Measurements from ENCODE around the gene C4orf54.

DNA sequence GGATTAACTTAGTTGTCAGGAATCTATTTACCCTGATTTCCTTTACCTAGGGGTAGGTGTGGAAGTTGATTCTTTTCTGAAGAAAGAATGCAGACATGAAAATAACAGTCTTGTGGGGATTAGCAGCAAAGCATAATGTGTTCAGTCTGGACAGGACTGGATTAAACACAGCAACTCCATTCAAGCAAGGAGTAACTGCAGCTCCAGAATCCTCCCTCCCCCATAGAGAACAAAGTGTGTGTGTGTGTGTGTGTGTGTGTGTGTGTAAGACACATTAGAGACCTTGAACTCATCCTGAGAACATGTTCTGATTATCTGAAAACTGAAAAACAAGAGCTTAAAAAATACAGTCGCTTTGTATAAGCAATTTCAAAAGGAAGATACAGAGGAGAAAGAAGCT lies 9.3 kb downstream of the C4orf54 start:
- TF ChIP-seq, protein P1, sequence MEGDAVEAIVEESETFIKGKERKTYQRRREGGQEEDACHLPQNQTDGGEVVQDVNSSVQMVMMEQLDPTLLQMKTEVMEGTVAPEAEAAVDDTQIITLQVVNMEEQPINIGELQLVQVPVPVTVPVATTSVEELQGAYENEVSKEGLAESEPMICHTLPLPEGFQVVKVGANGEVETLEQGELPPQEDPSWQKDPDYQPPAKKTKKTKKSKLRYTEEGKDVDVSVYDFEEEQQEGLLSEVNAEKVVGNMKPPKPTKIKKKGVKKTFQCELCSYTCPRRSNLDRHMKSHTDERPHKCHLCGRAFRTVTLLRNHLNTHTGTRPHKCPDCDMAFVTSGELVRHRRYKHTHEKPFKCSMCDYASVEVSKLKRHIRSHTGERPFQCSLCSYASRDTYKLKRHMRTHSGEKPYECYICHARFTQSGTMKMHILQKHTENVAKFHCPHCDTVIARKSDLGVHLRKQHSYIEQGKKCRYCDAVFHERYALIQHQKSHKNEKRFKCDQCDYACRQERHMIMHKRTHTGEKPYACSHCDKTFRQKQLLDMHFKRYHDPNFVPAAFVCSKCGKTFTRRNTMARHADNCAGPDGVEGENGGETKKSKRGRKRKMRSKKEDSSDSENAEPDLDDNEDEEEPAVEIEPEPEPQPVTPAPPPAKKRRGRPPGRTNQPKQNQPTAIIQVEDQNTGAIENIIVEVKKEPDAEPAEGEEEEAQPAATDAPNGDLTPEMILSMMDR (IDR thresholded peaks at IDR 0.05): no peak
- TF ChIP-seq, protein P2, sequence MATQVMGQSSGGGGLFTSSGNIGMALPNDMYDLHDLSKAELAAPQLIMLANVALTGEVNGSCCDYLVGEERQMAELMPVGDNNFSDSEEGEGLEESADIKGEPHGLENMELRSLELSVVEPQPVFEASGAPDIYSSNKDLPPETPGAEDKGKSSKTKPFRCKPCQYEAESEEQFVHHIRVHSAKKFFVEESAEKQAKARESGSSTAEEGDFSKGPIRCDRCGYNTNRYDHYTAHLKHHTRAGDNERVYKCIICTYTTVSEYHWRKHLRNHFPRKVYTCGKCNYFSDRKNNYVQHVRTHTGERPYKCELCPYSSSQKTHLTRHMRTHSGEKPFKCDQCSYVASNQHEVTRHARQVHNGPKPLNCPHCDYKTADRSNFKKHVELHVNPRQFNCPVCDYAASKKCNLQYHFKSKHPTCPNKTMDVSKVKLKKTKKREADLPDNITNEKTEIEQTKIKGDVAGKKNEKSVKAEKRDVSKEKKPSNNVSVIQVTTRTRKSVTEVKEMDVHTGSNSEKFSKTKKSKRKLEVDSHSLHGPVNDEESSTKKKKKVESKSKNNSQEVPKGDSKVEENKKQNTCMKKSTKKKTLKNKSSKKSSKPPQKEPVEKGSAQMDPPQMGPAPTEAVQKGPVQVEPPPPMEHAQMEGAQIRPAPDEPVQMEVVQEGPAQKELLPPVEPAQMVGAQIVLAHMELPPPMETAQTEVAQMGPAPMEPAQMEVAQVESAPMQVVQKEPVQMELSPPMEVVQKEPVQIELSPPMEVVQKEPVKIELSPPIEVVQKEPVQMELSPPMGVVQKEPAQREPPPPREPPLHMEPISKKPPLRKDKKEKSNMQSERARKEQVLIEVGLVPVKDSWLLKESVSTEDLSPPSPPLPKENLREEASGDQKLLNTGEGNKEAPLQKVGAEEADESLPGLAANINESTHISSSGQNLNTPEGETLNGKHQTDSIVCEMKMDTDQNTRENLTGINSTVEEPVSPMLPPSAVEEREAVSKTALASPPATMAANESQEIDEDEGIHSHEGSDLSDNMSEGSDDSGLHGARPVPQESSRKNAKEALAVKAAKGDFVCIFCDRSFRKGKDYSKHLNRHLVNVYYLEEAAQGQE (IDR thresholded peaks at IDR 0.05; ENCODE audit: insufficient read depth in 1 of 2, low read depth in 2 of 2, low read length in 1 of 2): no peak
